AG08395 (cell line): ENCODE data around the gene PELI3.

Experiments
- DNase-seq: peaks from one replicate; pipeline ENCODE4 v3.0.0; 2012; ENCODE audit warnings: mixed read lengths, low spot score

The PELI3 gene

GRCh38 chr11:66505276-66505816 lies 38.6 kb downstream of the PELI3 start:
- no peak for DNase-seq

DNA sequence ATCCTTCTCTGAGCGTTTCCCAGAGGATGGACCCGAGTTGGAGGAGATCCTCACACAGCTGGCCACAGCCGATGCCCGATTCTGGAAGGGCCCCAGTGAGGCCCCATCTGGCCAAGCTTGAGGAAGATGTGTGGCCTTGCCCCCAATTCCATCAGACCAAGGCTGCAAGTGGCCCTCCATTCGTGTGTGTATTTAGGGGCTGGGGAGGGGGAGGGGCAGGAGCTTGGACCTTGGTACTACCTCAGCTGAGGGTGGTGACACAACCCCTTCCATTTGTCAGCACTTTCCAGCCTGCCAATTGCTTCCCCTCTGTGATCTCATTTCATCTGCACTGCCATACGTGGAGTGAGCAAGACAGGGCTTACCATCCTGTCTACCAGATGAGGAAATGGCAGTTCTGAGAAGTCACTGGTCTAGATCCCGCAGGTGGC lies 42.4 kb downstream of the PELI3 start:
- no peak for DNase-seq

DNA sequence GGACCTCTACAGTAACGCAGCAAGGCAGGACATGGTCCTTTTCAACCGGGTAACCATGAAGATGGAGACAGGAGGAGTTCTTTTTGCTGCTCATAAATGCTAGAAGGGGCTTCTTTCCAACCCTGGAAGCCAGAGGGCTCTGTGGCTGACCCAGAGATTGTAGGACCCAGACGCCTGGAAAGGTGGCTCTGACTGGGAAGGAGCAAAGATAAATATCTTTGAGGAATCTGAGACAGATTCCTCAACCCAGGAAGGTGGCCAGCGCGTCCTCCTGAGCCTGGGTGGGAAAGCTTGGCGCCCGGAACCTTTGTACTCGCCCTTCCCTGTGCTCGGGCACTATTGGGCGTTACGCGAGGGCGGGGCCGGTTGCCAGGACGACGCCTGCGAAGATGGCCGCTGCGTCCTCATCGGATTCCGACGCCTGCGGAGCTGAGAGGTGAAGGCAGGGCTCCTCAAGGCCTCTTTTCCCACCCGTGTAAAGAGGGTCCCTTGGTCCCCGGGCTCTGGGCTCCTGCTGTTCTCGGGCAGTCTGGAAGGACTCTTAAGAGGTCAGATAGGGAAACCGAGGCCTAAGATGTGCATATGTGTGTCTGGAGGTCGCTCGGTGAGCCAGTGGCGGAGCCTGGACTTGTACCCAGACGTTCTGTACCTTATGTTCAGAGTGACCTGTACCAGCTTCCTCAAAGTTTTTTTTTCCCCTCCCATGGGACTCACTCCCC lies 43.7 kb downstream of the PELI3 start, which contains the start of gene BBS1:
BBS1 (plus strand) TSS at position 365 of the 719 bp plus-strand sequence; CDS start at position 390, 25 bp downstream.
- DNase-seq, result peak; percentile 93

- DNase-seq, result no peak
These were observed 44.3 kb downstream of the PELI3 start for GRCh38 chr11:66510990-66511339.

DNA sequence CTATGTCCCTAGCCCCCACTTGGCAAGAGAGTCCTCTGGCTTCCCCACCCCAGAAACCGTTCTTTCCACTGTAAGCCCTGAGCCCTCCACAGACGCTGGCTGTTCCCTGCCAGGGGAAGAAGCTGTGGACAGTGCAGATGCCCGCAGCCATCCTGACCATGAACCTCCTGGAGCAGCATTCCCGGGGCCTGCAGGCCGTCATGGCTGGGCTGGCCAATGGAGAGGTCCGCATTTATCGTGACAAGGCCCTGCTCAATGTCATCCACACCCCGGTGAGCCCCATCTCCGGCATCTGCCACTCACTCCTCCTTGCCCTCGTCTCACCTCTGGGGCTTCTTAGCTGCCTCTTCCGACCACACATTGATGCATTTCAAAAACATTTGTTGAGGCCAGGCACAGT lies 56.9 kb downstream of the PELI3 start:
- DNase-seq, result no peak

DNA sequence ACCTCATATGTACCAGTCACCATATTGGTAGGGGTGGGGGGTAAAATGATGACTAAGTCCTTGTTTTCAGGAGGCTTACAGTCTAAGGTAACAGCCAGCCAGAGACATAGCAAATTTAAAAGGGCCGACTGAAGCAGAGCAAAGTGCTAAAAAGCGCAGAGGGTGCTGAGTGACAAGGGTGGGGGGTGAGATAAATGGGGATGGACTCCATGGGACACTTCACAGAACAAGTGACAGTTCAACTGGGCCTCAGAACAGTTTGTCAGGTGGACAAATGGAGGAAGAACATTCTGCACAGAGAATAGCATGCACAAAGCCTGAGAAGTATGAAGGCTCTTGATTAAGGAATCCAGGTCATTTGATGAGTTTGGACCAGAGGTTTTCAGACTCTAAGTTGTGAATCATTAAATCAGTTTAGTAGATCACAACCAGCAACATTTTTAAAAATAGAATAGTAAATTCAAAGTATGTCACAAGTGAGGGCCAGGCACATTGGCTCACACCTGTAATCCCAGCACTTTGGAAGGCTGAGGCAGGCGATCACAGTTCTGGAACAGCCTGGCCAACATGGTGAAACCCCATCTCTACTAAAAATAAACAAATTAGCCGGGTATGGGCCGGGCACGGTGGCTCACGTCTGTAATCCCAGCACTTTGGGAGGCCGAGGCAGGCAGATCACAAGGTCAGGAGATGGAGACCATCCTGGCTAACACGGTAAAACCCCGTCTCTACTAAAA lies 57.8 kb downstream of the PELI3 start:
- DNase-seq, result no peak
